Kidney (tissue), 14 donors: ENCODE measurements around the gene SORCS2. TPM values are rescaled to one million over a fixed set of nuclear protein-coding genes. Genes with fewer than 3 reads are reported as not detected.

ENCODE experiments used
- DNase-seq, 5 donors: peaks; one replicate each; pipeline ENCODE4 v3.0.0-alpha.2; 2013 to 2020
- FAIRE-seq: peaks from 2 replicates; lab custom pipeline; 2012; peaks lifted over from hg19 to GRCh38; lab: Jason Lieb, UNC
- H3K27ac ChIP-seq, 2 donors: one replicate each; pipeline ENCODE4 v1.7.0; 2013; ENCODE audit warnings: low read depth in 2 of 2, low read length in 2 of 2, inconsistent platforms in 1 of 2
- H3K27me3 ChIP-seq: one replicate; pipeline ENCODE4 v1.7.1; 2013; ENCODE audit warnings: low read length, inconsistent platforms; ENCODE audit not compliant: control insufficient read depth, insufficient read depth
- H3K36me3 ChIP-seq, 3 donors: one replicate each; pipeline versions ENCODE4 v1.7.0 to v1.7.1; 2013; ENCODE audit warnings: low read length in 3 of 3, control low read depth in 1 of 3, inconsistent platforms in 1 of 3; ENCODE audit not compliant: insufficient read depth in 3 of 3, control insufficient read depth in 2 of 3
- H3K4me1 ChIP-seq, 3 donors: one replicate each; pipeline versions ENCODE4 v1.7.0 to v1.7.1; 2013; ENCODE audit warnings: low read length in 3 of 3, inconsistent platforms in 1 of 3, low read depth in 1 of 3; ENCODE audit not compliant: control insufficient read depth in 2 of 3, insufficient read depth in 2 of 3
- H3K4me3 ChIP-seq, 3 donors: one replicate each; pipeline versions ENCODE4 v1.7.0 to v1.8.1; 2013; ENCODE audit warnings: low read length in 3 of 3, control low read depth in 1 of 3, inconsistent platforms in 1 of 3
- H3K9ac ChIP-seq, 3 donors: one replicate each; pipeline versions ENCODE4 v1.7.0 to v1.7.1; 2013; ENCODE audit warnings: low read length in 3 of 3, control low read depth in 1 of 3, inconsistent platforms in 1 of 3
- H3K9me3 ChIP-seq, 3 donors: one replicate each; pipeline versions ENCODE4 v1.7.0 to v1.7.1; 2013; ENCODE audit warnings: low read length in 3 of 3, control low read depth in 1 of 3, inconsistent platforms in 1 of 3; ENCODE audit not compliant: control insufficient read depth in 2 of 3, insufficient read depth in 1 of 3
- CTCF ChIP-seq: IDR thresholded peaks from 3 replicates; pipeline ENCODE4 v1.5.1; 2012; ENCODE audit warnings: mild to moderate bottlenecking, moderate library complexity, borderline replicate concordance; ENCODE audit not compliant: insufficient read depth; ENCODE audit errors: extremely low read depth
- intact Hi-C: fragments of 100-400 bp; cut with DNase I; formaldehyde crosslinking; loops from one replicate; pipeline ENCODE4 v1.11.1; 2022
- polyA plus RNA-seq: library from polyadenylated mRNA; stranded (reverse); fragments of 350-450 nt; fragmentation: Illumina TruSeq; extraction: RNeasy Lipid Tissue Mini Kit (QIAGEN cat#74804); gene quantifications from one replicate; pipeline ENCODE4 v1.2.3, GENCODE V29; 2014; ENCODE audit warnings: low read depth, low replicate concordance; ENCODE audit not compliant: insufficient read depth
- total RNA-seq: library from RNA; stranded (reverse); fragmentation: NEBNext Ultra II Directional; extraction: Animal tissue kit (Norgen Biotek cat#: 25700); gene quantifications from one replicate; pipeline ENCODE4 v1.2.1, GENCODE V29; 2021
- donor health status: control.
- donor health status: control.
- donor health status: control.
- donor health status: control.
- donor health status: control.
- donor health status: DM: yes; HTN: yes; CAD: no.
- donor health status: Normal renal cell carcinoma (clear cell type).

SORCS2 gene
- total and polyA plus RNA-seq, 2 donors from 2014 or later = 6.1 to 9.1 TPM

GRCh38 chr4:7777017-7777710 lies 584.8 kb downstream of the SORCS2 start:
- Histone ChIP-seq H3K4me1 (peaks cover 0 to 13% (median 11%) of the 10 kb centered on the region in 3 donors), H3K9ac (no peak overlapping the region), H3K4me3 (no peak overlapping the region), H3K27ac (no peak overlapping the region), H3K9me3 (no peaks in the 10 kb centered on the region), H3K27me3 (no peaks in the 10 kb centered on the region), H3K36me3 (peaks cover 0 to 11% (median 7%) of the 10 kb centered on the region in 3 donors)
- no peak for TF ChIP-seq CTCF
- FAIRE-seq (no peak), DNase-seq (peak in 2 of 5 donors; percentile 2 to 21)
- intact Hi-C loops = no loop called here

GRCh38 chr4:7777871-7778509 lies 585.7 kb downstream of the SORCS2 start:
- peaks cover 0 to 8% (median 7%) of the 10 kb centered on the region in 3 donors for H3K36me3 ChIP-seq
- DNase-seq (peak in 2 of 5 donors; percentile 11 to 22), FAIRE-seq (no peak)
- H3K27ac ChIP-seq = peak overlapping the region in 1 of 2 donors; percentile 8
- intact Hi-C loops = no loop called here
- H3K9me3 ChIP-seq = no peaks in the 10 kb centered on the region
- H3K9ac ChIP-seq = no peak overlapping the region
- peak overlapping the region in 1 of 3 donors; percentile 42 for H3K4me3 ChIP-seq
- H3K27me3 ChIP-seq = no peaks in the 10 kb centered on the region
- peaks cover 0 to 13% (median 10%) of the 10 kb centered on the region in 3 donors for H3K4me1 ChIP-seq
- TF ChIP-seq CTCF = no peak

- no peaks in the 10 kb centered on the region for H3K27me3 ChIP-seq
- H3K27ac ChIP-seq = peak overlapping the region in 1 of 2 donors; percentile 46
- no peak overlapping the region for H3K9ac ChIP-seq
- no peak for FAIRE-seq
- peak overlapping the region in 1 of 3 donors; percentile 42 for H3K4me3 ChIP-seq
- peaks cover 0 to 8% (median 7%) of the 10 kb centered on the region in 3 donors for H3K36me3 ChIP-seq
- DNase-seq = peak in 2 of 5 donors; percentile 31 to 48
- H3K4me1 ChIP-seq = peaks cover 0 to 13% (median 8%) of the 10 kb centered on the region in 3 donors
- no peak for TF ChIP-seq CTCF
- intact Hi-C loops = no loop called here
- no peaks in the 10 kb centered on the region for H3K9me3 ChIP-seq
These were observed 586.4 kb downstream of the SORCS2 start for GRCh38 chr4:7778510-7779431.
